A549 (cell line): ENCODE results near the gene ZNF280A.

Experiments used
- CBX2 ChIP-seq: fragments of 200-600 bp; sonication (generic); IDR thresholded peaks from 2 replicates; pipeline ENCODE4 v1.6.1; 2016; ENCODE audit warnings: low read depth, mild to moderate bottlenecking, borderline replicate concordance
- JUN ChIP-seq, 2 experiments: fragments of >200 bp; sonication (Bioruptor Twin); formaldehyde crosslinking; IDR thresholded peaks; 2 replicates in 1 of 2; 3 replicates in 1 of 2; pipeline ENCODE4 v1.6.1; 2016 to 2017
- RAD21 ChIP-seq, 2 experiments: fragments of >200 bp in 1 of 2; sonication (Bioruptor Twin) in 1 of 2; formaldehyde crosslinking in 1 of 2; IDR thresholded peaks in 1 of 2; conservative IDR thresholded peaks in 1 of 2; 2 replicates in 1 of 2; 3 replicates in 1 of 2; pipeline ENCODE4 v1.6.1; 2012 to 2018; ENCODE audit warnings: inconsistent platforms in 1 of 2
- TF ChIP-seq, protein P1 (sequence below): fragments of >200 bp; sonication (Bioruptor Twin); formaldehyde crosslinking; IDR thresholded peaks from 3 replicates; pipeline ENCODE4 v1.5.1; 2016

DNA sequence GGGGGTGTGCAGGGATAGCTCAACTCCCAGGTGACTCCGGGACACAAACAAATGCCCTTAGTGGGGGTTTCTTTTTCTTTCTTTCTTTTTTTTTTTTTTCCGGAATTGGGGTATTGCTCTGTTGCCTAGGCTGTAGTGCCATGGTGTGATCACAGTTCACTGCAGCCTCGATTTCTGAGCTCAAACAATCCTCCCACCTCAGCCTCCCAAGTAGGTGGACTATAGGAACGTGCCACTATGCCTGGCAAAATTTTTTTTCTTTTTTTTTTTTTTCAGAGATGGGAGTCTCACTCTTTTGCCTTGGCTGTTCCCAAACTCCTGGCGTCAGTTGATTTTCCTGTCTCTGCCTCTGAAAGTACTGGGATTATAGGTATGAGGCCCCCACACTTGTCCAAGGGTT is 13.8 kb upstream of the ZNF280A start:
- TF ChIP-seq, protein P1, sequence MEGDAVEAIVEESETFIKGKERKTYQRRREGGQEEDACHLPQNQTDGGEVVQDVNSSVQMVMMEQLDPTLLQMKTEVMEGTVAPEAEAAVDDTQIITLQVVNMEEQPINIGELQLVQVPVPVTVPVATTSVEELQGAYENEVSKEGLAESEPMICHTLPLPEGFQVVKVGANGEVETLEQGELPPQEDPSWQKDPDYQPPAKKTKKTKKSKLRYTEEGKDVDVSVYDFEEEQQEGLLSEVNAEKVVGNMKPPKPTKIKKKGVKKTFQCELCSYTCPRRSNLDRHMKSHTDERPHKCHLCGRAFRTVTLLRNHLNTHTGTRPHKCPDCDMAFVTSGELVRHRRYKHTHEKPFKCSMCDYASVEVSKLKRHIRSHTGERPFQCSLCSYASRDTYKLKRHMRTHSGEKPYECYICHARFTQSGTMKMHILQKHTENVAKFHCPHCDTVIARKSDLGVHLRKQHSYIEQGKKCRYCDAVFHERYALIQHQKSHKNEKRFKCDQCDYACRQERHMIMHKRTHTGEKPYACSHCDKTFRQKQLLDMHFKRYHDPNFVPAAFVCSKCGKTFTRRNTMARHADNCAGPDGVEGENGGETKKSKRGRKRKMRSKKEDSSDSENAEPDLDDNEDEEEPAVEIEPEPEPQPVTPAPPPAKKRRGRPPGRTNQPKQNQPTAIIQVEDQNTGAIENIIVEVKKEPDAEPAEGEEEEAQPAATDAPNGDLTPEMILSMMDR: no peak
- TF ChIP-seq JUN (IDR thresholded peaks at IDR 0.05) (no peak), RAD21 (conservative IDR thresholded peaks at IDR 0.05 in 1 of 2, IDR thresholded peaks at IDR 0.05 in 1 of 2) (no peak), CBX2 (no peak)
